MCF 10A (cell line): Measurements from ENCODE around the gene SETBP1. TPM values are rescaled to one million over a fixed set of nuclear protein-coding genes. Genes with fewer than 3 reads are reported as not detected.

Experiments
- BruUV-seq: library from RNA; stranded (reverse); fragments of 400-500 nt; replicated peaks from 2 replicates; lab custom pipeline; 2021; lab: Mats Ljungman, UMichigan
- CTCF ChIA-PET: fragments of 300-600 bp; sonication (Branson Sonifier 250); formaldehyde crosslinking; extraction: SDS; loops from one replicate; lab custom pipeline; 2021; ENCODE audit warnings: antibody characterized with exemption, inconsistent platforms; lab: Yijun Ruan, JAX
- POLR2A ChIA-PET: fragments of 300-600, 350-650 bp; sonication (Branson Sonifier 250); formaldehyde crosslinking; extraction: SDS; loops from one replicate; lab custom pipeline; 2020; ENCODE audit warnings: antibody characterized with exemption, inconsistent platforms; lab: Yijun Ruan, JAX
- DNase-seq: peaks from one replicate; pipeline ENCODE4 v3.0.0-alpha.2; 2018; ENCODE audit not compliant: unreplicated experiment
- H3K27ac Mint-ChIP-seq: one replicate; pipeline ENCODE4 v1.8.0; 2022; ENCODE audit warnings: mild to moderate bottlenecking, low read depth, mixed read lengths; ENCODE audit not compliant: unreplicated experiment
- H3K27me3 Mint-ChIP-seq: one replicate; pipeline ENCODE4 v1.8.0; 2022; ENCODE audit warnings: mixed read lengths; ENCODE audit not compliant: insufficient read depth, unreplicated experiment
- H3K36me3 Mint-ChIP-seq: one replicate; pipeline ENCODE4 v1.8.0; 2022; ENCODE audit warnings: mild to moderate bottlenecking, moderate library complexity, mixed read lengths; ENCODE audit not compliant: insufficient read depth, unreplicated experiment
- H3K4me1 Mint-ChIP-seq: one replicate; pipeline ENCODE4 v1.8.0; 2022; ENCODE audit warnings: mixed read lengths; ENCODE audit not compliant: insufficient read depth, unreplicated experiment
- H3K4me3 Mint-ChIP-seq: one replicate; pipeline ENCODE4 v1.8.0; 2022; ENCODE audit warnings: mild to moderate bottlenecking, moderate library complexity, mixed read lengths; ENCODE audit not compliant: unreplicated experiment
- H3K9me3 Mint-ChIP-seq: one replicate; pipeline ENCODE4 v1.8.0; 2022; ENCODE audit warnings: mixed read lengths; ENCODE audit not compliant: unreplicated experiment
- CTCF ChIP-seq: fragments of 200-600 bp; IDR thresholded peaks from one replicate; pipeline ENCODE4 v1.8.0; 2022; ENCODE audit warnings: antibody characterized with exemption, mild to moderate bottlenecking; ENCODE audit not compliant: unreplicated experiment
- intact Hi-C: fragments of 100-400 bp; cut with micrococcal nuclease; formaldehyde crosslinking; loops from 2 replicates; pipeline ENCODE4 v1.14.1; 2022
- total RNA-seq: library from RNA; stranded (reverse); gene quantifications from 2 replicates; pipeline ENCODE4 v1.2.3, GENCODE V29; 2022

SETBP1 gene
- total RNA-seq, 1 experiment from 2014 or later: 4.8 TPM

GRCh38 chr18:44880170-44880569, 199.5 kb downstream of the SETBP1 start:
- Mint-ChIP-seq H3K36me3 (no peaks in the 10 kb centered on the region), H3K4me3 (no peak overlapping the region), H3K27me3 (no peaks in the 10 kb centered on the region), H3K27ac (no peak overlapping the region), H3K9me3 (no peaks in the 10 kb centered on the region), H3K4me1 (no peaks in the 10 kb centered on the region)
- no peak for DNase-seq
- POLR2A ChIA-PET: interaction anchor here (0.7 kb wide), 1 partner anchor 175 kb away, joined by 3 read pairs; no protein-coding TSS in a partner anchor
- no peak for TF ChIP-seq CTCF
- CTCF ChIA-PET: no interaction called here
- intact Hi-C loops: loop anchor here (10.0 kb wide), 1 partner anchor 45 kb away; no protein-coding TSS in a partner anchor
- BruUV-seq: no TSS peak

- ChIA-PET POLR2A (no interaction called here), CTCF (interaction anchor here (1.3 kb wide), 1 partner anchor 13 kb away, joined by 3 read pairs; no protein-coding TSS in a partner anchor)
- Mint-ChIP-seq H3K27ac (no peak overlapping the region), H3K9me3 (no peaks in the 10 kb centered on the region), H3K4me1 (no peaks in the 10 kb centered on the region), H3K27me3 (no peaks in the 10 kb centered on the region), H3K4me3 (no peak overlapping the region), H3K36me3 (no peaks in the 10 kb centered on the region)
- intact Hi-C loops: loop anchor here (10.0 kb wide), 1 partner anchor 47 kb away; no protein-coding TSS in a partner anchor
- no TSS peak for BruUV-seq
- TF ChIP-seq CTCF: no peak
- no peak for DNase-seq
Observed at GRCh38 chr18:44881461-44882162, 200.9 kb downstream of the SETBP1 start.

- Mint-ChIP-seq H3K27ac (no peak overlapping the region), H3K9me3 (no peaks in the 10 kb centered on the region), H3K4me1 (peaks cover 5% of the 10 kb centered on the region), H3K27me3 (no peaks in the 10 kb centered on the region), H3K36me3 (no peaks in the 10 kb centered on the region), H3K4me3 (no peak overlapping the region)
- CTCF ChIA-PET: interaction anchor here (0.7 to 1.3 kb wide), 2 partner anchors 13 to 199 kb away, joined by 3 read pairs; no protein-coding TSS in a partner anchor
- BruUV-seq: no TSS peak
- no peak for TF ChIP-seq CTCF
- no peak for DNase-seq
- POLR2A ChIA-PET: no interaction called here
- intact Hi-C loops: loop anchor here (10.0 kb wide), 1 partner anchor 48 kb away; no protein-coding TSS in a partner anchor
Observed at GRCh38 chr18:44882163-44882868, 201.6 kb downstream of the SETBP1 start.

GRCh38 chr18:44883671-44884070, 203.0 kb downstream of the SETBP1 start:
- intact Hi-C loops: loop anchor here (10.0 kb wide), 1 partner anchor 49 kb away; no protein-coding TSS in a partner anchor
- no TSS peak for BruUV-seq

More at GRCh38 chr18:44883671-44884070, 203.0 kb downstream of the SETBP1 start:
- Mint-ChIP-seq H3K27me3 (no peaks in the 10 kb centered on the region), H3K4me3 (no peak overlapping the region), H3K4me1 (peaks cover 11% of the 10 kb centered on the region), H3K27ac (no peak overlapping the region), H3K9me3 (no peaks in the 10 kb centered on the region), H3K36me3 (no peaks in the 10 kb centered on the region)
- POLR2A ChIA-PET: interaction anchor here (0.7 kb wide), 1 partner anchor 57 kb away, joined by 4 read pairs; no protein-coding TSS in a partner anchor
- CTCF ChIA-PET: interaction anchor here (0.6 kb wide), 1 partner anchor 50 kb away, joined by 3 read pairs; no protein-coding TSS in a partner anchor
- DNase-seq: no peak
- no peak for TF ChIP-seq CTCF
